GM23338 (cell line): ENCODE measurements around the gene VCL. TPM values are rescaled to one million over a fixed set of nuclear protein-coding genes. Genes with fewer than 3 reads are reported as not detected.

Experiments
- ATAC-seq: fragments of 200-7000 bp; cut with Tn5 transposase; 3 replicates; pipeline ENCODE4 v1.9.1; 2020
- DNase-seq: peaks from one replicate; pipeline ENCODE4 v3.0.0-alpha.2; 2015; ENCODE audit warnings: low spot score
- H2AFZ ChIP-seq: fragments of 200-600 bp; sonication (generic); 2 replicates; pipeline ENCODE4 v1.8.0; 2016; ENCODE audit warnings: antibody characterized with exemption, mild to moderate bottlenecking, moderate library complexity
- H3F3A ChIP-seq: fragments of 200-600 bp; sonication (generic); replicated peaks from 2 replicates; pipeline ENCODE4 v1.8.0; 2017; ENCODE audit warnings: antibody characterized with exemption, mixed run types, low read depth
- H3K27ac ChIP-seq: fragments of 200-600 bp; sonication (generic); 2 replicates; pipeline ENCODE4 v1.6.1; 2016; ENCODE audit warnings: low read depth
- H3K27me3 ChIP-seq: fragments of 200-600 bp; sonication (generic); 2 replicates; pipeline ENCODE4 v1.8.0; 2016; ENCODE audit warnings: mild to moderate bottlenecking, mixed run types, moderate library complexity; ENCODE audit not compliant: insufficient read depth
- H3K36me3 ChIP-seq: fragments of 200-600 bp; sonication (generic); 2 replicates; pipeline ENCODE4 v1.8.0; 2016; ENCODE audit warnings: mild to moderate bottlenecking; ENCODE audit not compliant: insufficient read depth
- H3K4me1 ChIP-seq: fragments of 200-600 bp; sonication (generic); 2 replicates; pipeline ENCODE4 v1.8.0; 2016; ENCODE audit warnings: mild to moderate bottlenecking, moderate library complexity; ENCODE audit not compliant: insufficient read depth
- H3K4me2 ChIP-seq: fragments of 200-600 bp; sonication (generic); 2 replicates; pipeline ENCODE4 v1.7.1; 2017; ENCODE audit warnings: mixed run types
- H3K4me3 ChIP-seq: fragments of 200-600 bp; sonication (generic); 2 replicates; pipeline ENCODE4 v1.6.1; 2016; ENCODE audit warnings: mixed run types
- H3K79me2 ChIP-seq: fragments of 200-600 bp; sonication (generic); replicated peaks from 2 replicates; pipeline ENCODE4 v1.8.0; 2017; ENCODE audit warnings: mild to moderate bottlenecking; ENCODE audit not compliant: insufficient read depth
- H3K9me2 ChIP-seq: fragments of 200-600 bp; sonication (generic); 2 replicates; pipeline ENCODE4 v1.8.0; 2017; ENCODE audit not compliant: insufficient read depth
- H4K20me1 ChIP-seq: fragments of 200-600 bp; sonication (generic); replicated peaks from 2 replicates; pipeline ENCODE4 v1.8.0; 2017; ENCODE audit warnings: mild to moderate bottlenecking; ENCODE audit not compliant: insufficient read depth
- H3K27ac Mint-ChIP-seq: 2 replicates; pipeline ENCODE4 v1.8.0; 2020; ENCODE audit warnings: inconsistent platforms, mild to moderate bottlenecking, moderate library complexity, mixed read lengths
- H3K27me3 Mint-ChIP-seq: 3 replicates; pipeline ENCODE4 v1.8.0; 2022; ENCODE audit warnings: low read depth, mild to moderate bottlenecking, moderate library complexity, mixed read lengths, inconsistent platforms; ENCODE audit not compliant: insufficient read depth, poor library complexity
- H3K36me3 Mint-ChIP-seq: 3 replicates; pipeline ENCODE4 v1.8.0; 2021; ENCODE audit warnings: low read depth, mild to moderate bottlenecking, inconsistent platforms, moderate library complexity, mixed read lengths
- H3K4me1 Mint-ChIP-seq: 3 replicates; pipeline ENCODE4 v1.8.0; 2020; ENCODE audit warnings: mild to moderate bottlenecking, inconsistent platforms, mixed read lengths
- H3K4me3 Mint-ChIP-seq: 3 replicates; pipeline ENCODE4 v1.8.0; 2021; ENCODE audit warnings: moderate library complexity, mild to moderate bottlenecking, inconsistent platforms, mixed read lengths
- H3K9me3 Mint-ChIP-seq: 3 replicates; pipeline ENCODE4 v1.8.0; 2020; ENCODE audit warnings: moderate library complexity, mild to moderate bottlenecking, inconsistent platforms, mixed read lengths
- CREB1 ChIP-seq: fragments of 250-450 bp; sonication (Bioruptor Pico); IDR thresholded peaks from 2 replicates; pipeline ENCODE4 v1.5.0; 2020; ENCODE audit warnings: low read depth, mild to moderate bottlenecking, moderate library complexity
- JUNB ChIP-seq: IDR thresholded peaks from one replicate; pipeline ENCODE4 v1.6.1; 2016; ENCODE audit warnings: antibody characterized with exemption; ENCODE audit not compliant: unreplicated experiment
- STAT1 ChIP-seq: IDR thresholded peaks from one replicate; pipeline ENCODE4 v1.6.1; 2016; ENCODE audit warnings: antibody characterized with exemption; ENCODE audit not compliant: unreplicated experiment
- ZNF114 ChIP-seq: fragments of 250-450 bp; sonication (Bioruptor Pico); IDR thresholded peaks from 2 replicates; pipeline ENCODE4 v1.5.0; 2020; ENCODE audit warnings: mild to moderate bottlenecking, moderate library complexity
- ZNF331 ChIP-seq: fragments of 250-450 bp; sonication (Bioruptor Pico); IDR thresholded peaks from 2 replicates; pipeline ENCODE4 v1.5.0; 2020; ENCODE audit warnings: low read depth, mild to moderate bottlenecking, moderate library complexity
- ZNF462 ChIP-seq: fragments of 250-450 bp; sonication (Bioruptor Pico); IDR thresholded peaks from 2 replicates; pipeline ENCODE4 v1.5.0; 2020; ENCODE audit warnings: mild to moderate bottlenecking, moderate library complexity
- polyA plus RNA-seq: library from polyadenylated mRNA; unstranded; fragments of >200 nt; fragmentation: Nextera tagmentation; extraction: Ambion mirVana; gene quantifications from 2 replicates; pipeline ENCODE4 v1.2.1, GENCODE V29; 2016
- total RNA-seq: library from RNA; depleted of rRNA; stranded (reverse); fragments of >200 nt; shearing (Covaris generic); gene quantifications from 2 replicates; pipeline ENCODE4 v1.2.3, GENCODE V29; 2014

Gene VCL
- total and polyA plus RNA-seq, 2 experiments from 2014 or later: 60.7 to 254 TPM

- Histone ChIP-seq H3K79me2 (no peaks in the 10 kb centered on the region), H4K20me1 (no peaks in the 10 kb centered on the region), H3K9me2 (no peaks in the 10 kb centered on the region), H3K4me3 (no peak overlapping the region), H2AFZ (peak overlapping the region; percentile 53), H3K36me3 (no peaks in the 10 kb centered on the region), H3K4me1 (peaks cover 15% of the 10 kb centered on the region), H3K4me2 (no peak overlapping the region), H3K27me3 (no peaks in the 10 kb centered on the region), H3K27ac (no peak overlapping the region), H3F3A (no peaks in the 10 kb centered on the region)
- H3K27me3 Mint-ChIP-seq: no peaks in the 10 kb centered on the region
- no peak overlapping the region for H3K27ac Mint-ChIP-seq
- DNase-seq: no peak
- H3K36me3 Mint-ChIP-seq: peaks cover 2% of the 10 kb centered on the region; the same call in 1 of the 3 replicates
- peaks cover 19% of the 10 kb centered on the region for H3K4me1 Mint-ChIP-seq
- H3K4me3 Mint-ChIP-seq: no peak overlapping the region
- peak; percentile 54 for ATAC-seq
- peaks cover 6% of the 10 kb centered on the region; the same call in 2 of the 3 replicates for H3K9me3 Mint-ChIP-seq
- TF ChIP-seq STAT1: no peak
- no peak for TF ChIP-seq ZNF114 (CRISPR knock-in tag)
- TF ChIP-seq CREB1: no peak
- TF ChIP-seq JUNB: no peak
- no peak for TF ChIP-seq ZNF462 (CRISPR knock-in tag)
- no peak for TF ChIP-seq ZNF331 (CRISPR knock-in tag)
Observed at GRCh38 chr10:73979141-73979808, 18.6 kb upstream of the VCL start.
